Measurements from ENCODE around the gene HS1BP3. TPM values are rescaled to one million over a fixed set of nuclear protein-coding genes. Genes with fewer than 3 reads are reported as not detected.

HS1BP3 gene
- total and polyA plus RNA-seq, 2 of the 13 experiments (the other 11 are each of a cell fraction or from before 2014, with no cell fraction given) = 15.2 to 22.0 TPM

DNA sequence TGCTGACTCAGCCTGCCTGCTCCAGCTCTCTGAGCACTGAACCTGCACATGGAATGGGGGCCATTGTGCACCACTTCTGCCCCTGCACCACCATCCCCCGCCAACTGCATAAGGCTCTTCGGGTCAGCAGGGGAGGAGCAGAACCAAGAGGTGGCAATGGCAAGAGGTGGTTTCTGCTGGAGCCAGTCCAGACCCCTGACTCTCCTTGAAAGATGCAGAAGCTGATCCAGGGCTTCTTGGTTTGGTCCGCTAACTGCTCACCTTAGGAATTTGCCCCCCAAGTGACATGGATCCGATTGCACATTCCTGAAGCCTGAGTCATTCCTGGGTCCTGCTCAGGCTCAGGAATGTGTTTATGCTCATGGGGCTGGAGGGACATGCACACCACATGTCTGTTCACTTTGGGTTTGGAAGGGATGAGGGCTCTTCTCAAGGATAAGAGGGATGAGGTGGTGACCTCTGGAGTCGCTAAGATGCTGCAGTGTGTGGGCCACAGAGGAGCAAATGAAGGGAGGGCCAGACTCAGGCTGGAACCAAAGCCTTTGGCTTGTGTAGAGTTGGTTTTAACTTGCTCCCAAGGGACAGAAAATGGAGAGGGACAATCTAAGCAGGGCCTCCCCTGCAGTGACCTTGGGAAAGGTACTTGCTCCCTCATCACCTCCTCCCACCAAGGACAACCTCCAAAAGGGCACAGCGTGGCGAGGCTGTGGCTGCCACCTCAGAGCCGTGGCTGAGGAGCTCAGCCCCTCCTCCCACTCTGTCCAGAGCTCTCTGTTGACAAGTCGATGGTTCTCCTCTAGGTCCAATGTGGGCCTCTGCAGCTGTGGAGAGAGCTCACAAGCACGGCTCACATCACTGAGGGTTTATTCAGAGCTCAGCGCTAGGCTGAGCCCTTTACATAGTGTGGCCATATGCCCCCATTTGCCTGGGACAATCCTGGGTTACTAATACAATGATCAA is 66.2 kb downstream of the HS1BP3 start (continued):
- TF ChIP-seq ATF4 (CRISPR knock-in tag; IDR thresholded peaks at IDR 0.05) = peak; percentile 17 to 64; a peak in 2 of 4 replicates
- peak; percentile 48; the same call in 1 of the 2 replicates for TF ChIP-seq ZFP1 (CRISPR knock-in tag; IDR thresholded peaks at IDR 0.05)
- TF ChIP-seq, protein P1, sequence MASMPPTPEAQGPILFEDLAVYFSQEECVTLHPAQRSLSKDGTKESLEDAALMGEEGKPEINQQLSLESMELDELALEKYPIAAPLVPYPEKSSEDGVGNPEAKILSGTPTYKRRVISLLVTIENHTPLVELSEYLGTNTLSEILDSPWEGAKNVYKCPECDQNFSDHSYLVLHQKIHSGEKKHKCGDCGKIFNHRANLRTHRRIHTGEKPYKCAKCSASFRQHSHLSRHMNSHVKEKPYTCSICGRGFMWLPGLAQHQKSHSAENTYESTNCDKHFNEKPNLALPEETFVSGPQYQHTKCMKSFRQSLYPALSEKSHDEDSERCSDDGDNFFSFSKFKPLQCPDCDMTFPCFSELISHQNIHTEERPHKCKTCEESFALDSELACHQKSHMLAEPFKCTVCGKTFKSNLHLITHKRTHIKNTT (CRISPR knock-in tag; IDR thresholded peaks at IDR 0.05) = no peak
- TF ChIP-seq ZNF136 (CRISPR knock-in tag; IDR thresholded peaks at IDR 0.05; ENCODE audit: low read depth) = peak; percentile 87; the same call in 1 of the 2 replicates
- no peak for TF ChIP-seq DR1 (CRISPR knock-in tag; IDR thresholded peaks at IDR 0.05)
- no peak; the same call in 1 of the 2 replicates for TF ChIP-seq ZBTB21 (CRISPR knock-in tag; IDR thresholded peaks at IDR 0.05)
- peak; percentile 78; the same call in 1 of the 2 replicates for TF ChIP-seq ZNF605 (CRISPR knock-in tag; IDR thresholded peaks at IDR 0.05)
- TF ChIP-seq FOXK1 (CRISPR knock-in tag; IDR thresholded peaks at IDR 0.05; ENCODE audit: borderline replicate concordance, low read depth) = peak; percentile 80; the same call in 1 of the 2 replicates
- TF ChIP-seq ZNF883 (CRISPR knock-in tag; IDR thresholded peaks at IDR 0.05; ENCODE audit: not compliant biosample characterization) = no peak
- no peak for TF ChIP-seq ZNF484 (CRISPR knock-in tag; IDR thresholded peaks at IDR 0.05; ENCODE audit: borderline replicate concordance, low read depth)
- TF ChIP-seq, protein P2, sequence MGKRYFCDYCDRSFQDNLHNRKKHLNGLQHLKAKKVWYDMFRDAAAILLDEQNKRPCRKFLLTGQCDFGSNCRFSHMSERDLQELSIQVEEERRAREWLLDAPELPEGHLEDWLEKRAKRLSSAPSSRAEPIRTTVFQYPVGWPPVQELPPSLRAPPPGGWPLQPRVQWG (CRISPR knock-in tag; IDR thresholded peaks at IDR 0.05; ENCODE audit: borderline replicate concordance, low read depth) = no peak
- TF ChIP-seq ZFP36L2 (CRISPR knock-in tag; IDR thresholded peaks at IDR 0.05) = no peak
- no peak for TF ChIP-seq SNAI1 (CRISPR knock-in tag; IDR thresholded peaks at IDR 0.05; ENCODE audit: borderline replicate concordance)
- peak; percentile 60; the same call in 1 of the 2 replicates for TF ChIP-seq ZNF441 (CRISPR knock-in tag; IDR thresholded peaks at IDR 0.05; ENCODE audit: borderline replicate concordance)
- TF ChIP-seq YY1 (IDR thresholded peaks at IDR 0.05; ENCODE audit: insufficient read depth, insufficient replicate concordance, low read depth, low read length) = peak; percentile 69
- no peak for TF ChIP-seq CHD4 (IDR thresholded peaks at IDR 0.05; ENCODE audit: borderline replicate concordance, low read length)
- no peak for TF ChIP-seq ZBTB1 (CRISPR knock-in tag; IDR thresholded peaks at IDR 0.05; ENCODE audit: borderline replicate concordance)
- TF ChIP-seq KDM3A (CRISPR knock-in tag; IDR thresholded peaks at IDR 0.05; ENCODE audit: low read depth) = no peak; the same call in 1 of the 2 replicates

Measured in HepG2 (cell line).